HG03095 (cell line): ENCODE data around the gene TMEM38B.
"Not testable (repeated sequence)": the region's sequence is repeated elsewhere in the genome, so short reads cannot be mapped to it uniquely, and the experiment has no call there.

Source experiments
- ATAC-seq: cut with Tn5 transposase; IDR thresholded peaks from one replicate; pipeline ENCODE4 v1.9.1; 2021; ENCODE audit warnings: moderate library complexity; ENCODE audit not compliant: unreplicated experiment

Gene TMEM38B

GRCh38 chr9:105681313-105681712 lies 13.0 kb upstream of the TMEM38B start:
- ATAC-seq = no peak

DNA sequence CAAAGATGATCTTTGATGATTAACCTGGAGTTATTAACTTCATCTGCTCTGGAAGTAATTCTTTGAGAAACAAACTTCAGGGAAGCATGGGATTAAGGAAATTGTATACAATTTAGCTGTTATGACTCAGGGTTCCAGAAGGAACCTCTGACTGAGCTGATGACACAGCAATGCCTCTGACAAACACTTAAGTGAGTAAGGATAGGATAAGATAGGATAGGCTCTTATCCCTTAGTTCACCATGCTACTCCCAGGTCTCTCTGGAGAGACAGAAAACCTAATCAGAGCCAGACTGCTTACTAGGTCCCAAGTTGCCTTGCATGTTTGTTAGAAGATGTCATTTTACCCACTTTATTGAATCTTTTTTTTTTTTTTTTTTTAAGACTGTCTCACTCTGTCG lies 12.6 kb upstream of the TMEM38B start:
- ATAC-seq = no peak

DNA sequence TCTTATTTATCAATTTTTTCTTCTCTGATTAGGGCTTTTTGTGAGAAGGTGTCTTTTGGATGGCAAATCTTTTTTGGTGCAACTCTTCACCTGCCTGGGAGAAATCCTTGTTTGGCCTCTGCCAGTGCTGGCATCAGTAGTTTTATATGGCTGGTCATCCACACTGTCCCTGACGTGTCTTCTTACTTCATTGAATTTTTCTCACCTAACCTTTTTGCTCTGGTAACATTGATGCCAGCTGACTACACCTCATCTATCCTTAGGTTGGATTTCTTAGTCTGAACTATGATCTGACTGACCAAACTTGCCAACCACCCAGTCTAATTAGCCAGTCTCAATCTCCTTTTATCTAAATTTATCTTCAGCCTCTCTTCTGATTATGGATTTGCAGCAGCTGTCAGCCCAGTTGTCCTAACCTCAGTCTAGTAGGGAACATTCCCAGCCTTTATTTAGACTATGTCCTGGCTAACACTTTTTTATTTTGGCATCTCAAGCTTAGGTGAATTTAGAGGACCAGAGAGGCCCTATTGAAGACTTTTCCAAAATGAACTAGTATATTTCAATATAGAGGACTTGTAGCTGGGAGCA lies 10.6 kb upstream of the TMEM38B start:
- no peak for ATAC-seq

DNA sequence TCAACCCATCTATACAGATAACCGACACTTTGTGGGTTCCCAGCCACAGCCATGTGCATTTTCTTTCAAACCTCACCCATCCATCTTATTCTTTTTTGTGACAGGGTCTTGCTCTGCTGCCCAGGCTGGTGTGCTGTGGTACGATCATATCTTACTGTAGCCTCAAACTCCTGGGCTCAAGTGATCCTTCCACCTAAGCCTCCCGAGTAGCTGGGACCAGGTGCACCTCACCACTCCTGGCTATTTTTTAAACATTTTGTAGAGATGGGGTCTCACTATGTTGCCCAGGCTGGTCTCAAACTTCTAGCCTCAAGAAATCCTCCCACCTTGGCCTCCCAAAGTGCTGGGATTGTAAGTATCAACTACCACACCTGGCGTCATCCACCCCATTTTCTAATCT lies 7.4 kb upstream of the TMEM38B start:
- ATAC-seq = no peak

- no peak for ATAC-seq
Measured at GRCh38 chr9:105690742-105691141, 3.6 kb upstream of the TMEM38B start.

DNA sequence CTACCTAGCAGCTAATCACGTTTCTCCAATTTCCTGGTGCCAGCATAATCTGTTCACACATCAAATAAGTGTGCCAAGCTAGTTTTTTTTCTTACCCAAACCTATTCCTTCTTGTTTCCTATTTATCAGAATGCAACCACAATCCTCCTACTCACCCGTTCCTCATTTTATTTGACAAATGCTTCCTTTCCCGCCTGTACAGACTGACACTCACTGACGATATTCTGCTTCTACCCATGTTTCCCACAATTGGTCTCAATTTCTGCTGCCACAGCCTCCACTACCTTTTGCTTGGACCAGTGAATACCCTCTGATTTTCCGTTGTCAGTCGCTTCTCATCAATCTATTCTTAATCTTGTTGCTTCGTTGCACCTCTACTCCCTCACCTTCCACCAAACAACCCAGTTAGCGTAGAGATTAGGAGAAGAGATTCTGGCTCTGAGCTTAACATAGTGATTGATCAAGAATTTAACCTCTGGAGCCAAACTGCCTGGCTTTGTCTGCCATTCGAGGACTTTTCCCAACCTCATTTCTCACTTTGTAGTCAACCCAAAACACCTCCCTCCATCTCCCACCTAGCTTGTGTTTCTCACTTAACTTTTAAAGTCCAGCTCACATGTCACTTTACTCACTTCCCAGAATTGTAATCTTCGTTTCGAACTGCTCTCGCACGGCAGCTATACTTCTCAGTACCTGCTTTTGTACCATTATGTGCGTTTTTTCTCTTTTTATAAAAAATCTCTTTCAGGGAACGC lies 729 bp upstream of the TMEM38B start:
- peak; percentile 38 for ATAC-seq

DNA sequence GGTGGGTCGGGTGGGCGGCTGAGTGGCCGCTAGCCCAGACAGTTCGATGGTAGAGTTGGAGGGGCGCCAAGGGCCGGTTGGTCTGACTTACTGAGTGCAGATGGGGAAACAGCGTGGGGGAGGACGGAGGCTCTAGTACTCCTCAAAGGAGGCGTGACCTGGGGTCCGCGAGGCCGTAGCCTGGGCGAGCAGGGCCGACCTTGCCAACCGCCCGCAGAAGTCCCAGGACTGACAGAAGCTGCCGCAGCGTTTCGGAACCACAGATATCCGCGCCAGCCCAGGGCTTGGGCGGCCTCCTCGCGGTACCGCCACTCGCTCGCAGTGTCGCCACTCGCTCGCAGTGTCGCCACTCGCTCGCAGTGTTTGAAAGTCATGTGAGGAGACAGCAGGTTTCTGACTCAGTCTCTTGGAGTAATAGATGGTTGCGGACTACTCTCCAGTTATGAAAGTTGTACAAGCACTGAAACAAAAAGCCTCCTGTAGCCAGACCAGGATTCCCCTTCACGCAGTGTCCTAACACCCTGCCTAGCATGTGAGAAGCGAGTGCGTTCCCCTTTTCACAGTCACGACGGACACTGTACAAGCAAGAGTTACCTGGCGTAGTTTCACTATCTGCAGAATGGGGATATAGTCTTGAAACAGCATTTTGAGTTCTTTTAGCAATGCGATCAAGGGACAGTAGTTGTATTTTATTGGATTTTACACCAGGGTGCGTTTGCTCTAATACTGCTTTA lies 674 bp downstream of the TMEM38B start:
- peak; percentile 54 for ATAC-seq

GRCh38 chr9:105696219-105696793 lies 2.0 kb downstream of the TMEM38B start:
- ATAC-seq = no peak

GRCh38 chr9:105697871-105698270 lies 3.5 kb downstream of the TMEM38B start:
- no peak for ATAC-seq

GRCh38 chr9:105698348-105698870 lies 4.1 kb downstream of the TMEM38B start:
- ATAC-seq = no peak

DNA sequence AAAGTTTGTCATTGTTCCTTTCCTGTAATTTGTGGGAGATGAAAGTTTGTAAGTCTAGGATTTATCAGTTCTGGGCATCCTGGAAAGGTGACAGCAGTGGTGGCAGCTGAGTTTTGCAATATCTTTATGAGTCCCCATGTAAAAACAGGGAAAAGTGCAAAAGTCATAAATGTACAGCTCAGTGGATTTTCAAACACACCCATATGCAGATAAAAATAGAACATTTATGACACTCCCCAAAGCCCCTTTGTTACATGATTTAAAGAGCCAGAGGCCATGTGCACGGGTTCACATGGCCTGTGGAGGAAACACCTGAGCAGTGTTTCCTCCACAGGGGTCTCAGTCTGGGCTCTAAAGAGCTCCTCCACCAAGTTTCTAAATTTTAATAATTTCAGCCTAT lies 6.3 kb downstream of the TMEM38B start:
- ATAC-seq = no peak

- ATAC-seq = no peak
Measured at GRCh38 chr9:105701145-105701544, 6.8 kb downstream of the TMEM38B start.

DNA sequence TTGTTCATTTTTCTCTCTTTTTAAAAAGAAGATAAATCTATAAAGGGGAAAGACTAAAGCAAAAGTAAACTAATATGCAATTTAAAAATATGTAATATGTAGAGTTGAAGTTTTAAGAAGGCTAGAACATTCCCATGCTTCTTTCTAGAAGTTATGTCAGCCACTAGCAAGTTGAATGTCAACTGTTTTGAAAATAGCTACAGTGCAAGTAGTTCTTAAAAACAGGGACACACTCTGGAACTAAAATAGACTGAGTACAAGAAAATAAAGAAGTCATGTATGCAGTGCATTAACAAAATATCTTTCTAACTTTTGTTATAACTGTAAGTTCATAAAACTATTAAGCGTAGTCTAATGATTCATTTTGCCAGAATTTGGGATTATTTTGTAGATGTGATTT lies 7.9 kb downstream of the TMEM38B start:
- ATAC-seq = no peak

- not testable (repeated sequence) for ATAC-seq
Measured at GRCh38 chr9:105703638-105704037, 9.3 kb downstream of the TMEM38B start.

DNA sequence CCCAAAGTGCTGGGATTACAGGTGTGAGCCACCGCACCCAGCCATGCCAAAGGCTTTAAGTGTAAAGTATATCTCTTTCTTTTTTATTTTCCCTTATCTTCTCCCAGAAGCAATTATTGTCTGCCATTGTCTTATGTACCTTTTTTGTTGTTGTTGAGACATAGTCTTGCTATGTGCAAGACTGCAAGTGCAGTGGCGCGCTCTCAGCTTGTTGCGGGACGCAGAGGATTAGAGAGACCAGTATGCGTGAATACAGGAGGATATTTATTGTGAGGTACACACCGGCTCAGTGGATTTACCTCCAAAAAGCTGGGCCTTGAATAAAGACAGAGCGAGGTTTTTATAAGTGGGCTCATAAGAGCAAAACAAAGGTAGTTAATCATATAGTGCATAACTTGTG lies 11.8 kb downstream of the TMEM38B start:
- ATAC-seq = no peak

GRCh38 chr9:105708405-105708804 lies 14.1 kb downstream of the TMEM38B start:
- peak; percentile 56 for ATAC-seq

DNA sequence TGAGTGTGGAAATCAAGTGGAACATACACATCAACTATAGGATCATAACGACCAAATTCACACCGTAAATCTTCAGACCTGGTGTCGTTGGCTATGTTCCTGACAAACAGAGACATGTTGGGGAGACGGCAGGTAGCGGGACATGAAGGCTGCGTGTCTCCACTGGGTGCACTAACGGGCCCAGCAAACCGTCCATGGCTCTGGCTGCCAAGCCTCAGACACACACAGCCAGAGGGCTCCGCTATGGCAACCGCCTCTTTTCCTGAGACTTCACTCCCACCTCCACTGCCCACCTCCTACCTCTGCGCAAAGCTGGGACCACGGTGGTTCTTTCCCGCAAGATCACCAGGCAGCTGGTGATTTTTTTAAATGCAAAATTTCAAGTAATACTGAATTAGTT lies 16.3 kb downstream of the TMEM38B start:
- no peak for ATAC-seq

DNA sequence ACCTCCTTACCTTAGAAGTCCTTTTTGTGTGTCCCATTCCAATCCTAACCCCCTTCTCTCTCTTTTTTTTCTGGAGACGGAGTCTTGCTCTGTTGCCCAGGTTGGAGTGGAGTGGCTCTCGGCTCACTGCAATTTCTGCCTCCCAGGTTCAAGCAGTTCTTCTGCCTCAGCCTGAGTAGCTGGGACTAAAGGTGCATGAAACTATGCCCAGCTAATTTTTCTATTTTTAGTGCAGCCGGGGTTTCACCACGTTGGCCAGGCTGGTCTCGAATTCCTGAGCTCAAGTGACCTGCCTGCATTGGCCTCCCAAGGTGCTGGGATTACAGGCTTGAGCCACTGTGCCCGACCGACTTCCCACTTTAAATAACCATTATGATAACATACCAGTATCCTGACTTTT lies 17.5 kb downstream of the TMEM38B start:
- no peak for ATAC-seq

- no peak for ATAC-seq
Measured at GRCh38 chr9:105712297-105712696, 18.0 kb downstream of the TMEM38B start.

DNA sequence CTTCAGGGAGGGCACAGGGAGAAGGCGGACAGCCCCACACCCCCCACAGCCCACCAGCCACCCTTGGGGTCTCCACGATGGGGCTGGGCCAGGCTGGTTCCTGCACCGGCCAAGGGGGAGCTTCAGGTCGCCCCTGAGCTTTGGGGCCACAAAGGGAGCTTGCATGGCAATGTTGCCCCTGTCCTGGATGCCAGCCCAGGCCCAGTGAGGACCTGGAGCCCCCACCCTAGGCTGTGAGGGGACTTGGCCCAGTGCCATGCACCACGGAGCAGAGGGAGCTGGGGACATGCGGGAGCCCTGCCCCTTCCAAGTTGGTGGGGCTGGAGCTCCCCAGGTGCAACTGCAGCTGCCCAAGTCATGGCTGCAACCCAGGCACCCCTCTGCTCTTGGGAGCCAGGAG lies 18.4 kb downstream of the TMEM38B start:
- no peak for ATAC-seq

- no peak for ATAC-seq
Measured at GRCh38 chr9:105713260-105714019, 19.1 kb downstream of the TMEM38B start.
